GM23338 (cell line): ENCODE results near the gene DCHS1. TPM values are rescaled to one million over a fixed set of nuclear protein-coding genes. Genes with fewer than 3 reads are reported as not detected.
A peak's percentile ranks its signal among the peaks of the same experiment; 100 is the strongest.

Experiments
- ATAC-seq: fragments of 200-7000 bp; cut with Tn5 transposase; 3 replicates; pipeline ENCODE4 v1.9.1; 2020
- DNase-seq: peaks from one replicate; pipeline ENCODE4 v3.0.0-alpha.2; 2015; ENCODE audit warnings: low spot score
- H2AFZ ChIP-seq: fragments of 200-600 bp; sonication (generic); 2 replicates; pipeline ENCODE4 v1.8.0; 2016; ENCODE audit warnings: antibody characterized with exemption, mild to moderate bottlenecking, moderate library complexity
- H3F3A ChIP-seq: fragments of 200-600 bp; sonication (generic); replicated peaks from 2 replicates; pipeline ENCODE4 v1.8.0; 2017; ENCODE audit warnings: antibody characterized with exemption, mixed run types, low read depth
- H3K27ac ChIP-seq: fragments of 200-600 bp; sonication (generic); 2 replicates; pipeline ENCODE4 v1.6.1; 2016; ENCODE audit warnings: low read depth
- H3K27me3 ChIP-seq: fragments of 200-600 bp; sonication (generic); 2 replicates; pipeline ENCODE4 v1.8.0; 2016; ENCODE audit warnings: mild to moderate bottlenecking, mixed run types, moderate library complexity; ENCODE audit not compliant: insufficient read depth
- H3K36me3 ChIP-seq: fragments of 200-600 bp; sonication (generic); 2 replicates; pipeline ENCODE4 v1.8.0; 2016; ENCODE audit warnings: mild to moderate bottlenecking; ENCODE audit not compliant: insufficient read depth
- H3K4me1 ChIP-seq: fragments of 200-600 bp; sonication (generic); 2 replicates; pipeline ENCODE4 v1.8.0; 2016; ENCODE audit warnings: mild to moderate bottlenecking, moderate library complexity; ENCODE audit not compliant: insufficient read depth
- H3K4me2 ChIP-seq: fragments of 200-600 bp; sonication (generic); 2 replicates; pipeline ENCODE4 v1.7.1; 2017; ENCODE audit warnings: mixed run types
- H3K4me3 ChIP-seq: fragments of 200-600 bp; sonication (generic); 2 replicates; pipeline ENCODE4 v1.6.1; 2016; ENCODE audit warnings: mixed run types
- H3K79me2 ChIP-seq: fragments of 200-600 bp; sonication (generic); replicated peaks from 2 replicates; pipeline ENCODE4 v1.8.0; 2017; ENCODE audit warnings: mild to moderate bottlenecking; ENCODE audit not compliant: insufficient read depth
- H3K9me2 ChIP-seq: fragments of 200-600 bp; sonication (generic); 2 replicates; pipeline ENCODE4 v1.8.0; 2017; ENCODE audit not compliant: insufficient read depth
- H4K20me1 ChIP-seq: fragments of 200-600 bp; sonication (generic); replicated peaks from 2 replicates; pipeline ENCODE4 v1.8.0; 2017; ENCODE audit warnings: mild to moderate bottlenecking; ENCODE audit not compliant: insufficient read depth
- H3K27ac Mint-ChIP-seq: 2 replicates; pipeline ENCODE4 v1.8.0; 2020; ENCODE audit warnings: inconsistent platforms, mild to moderate bottlenecking, moderate library complexity, mixed read lengths
- H3K27me3 Mint-ChIP-seq: 3 replicates; pipeline ENCODE4 v1.8.0; 2022; ENCODE audit warnings: low read depth, mild to moderate bottlenecking, moderate library complexity, mixed read lengths, inconsistent platforms; ENCODE audit not compliant: insufficient read depth, poor library complexity
- H3K36me3 Mint-ChIP-seq: 3 replicates; pipeline ENCODE4 v1.8.0; 2021; ENCODE audit warnings: low read depth, mild to moderate bottlenecking, inconsistent platforms, moderate library complexity, mixed read lengths
- H3K4me1 Mint-ChIP-seq: 3 replicates; pipeline ENCODE4 v1.8.0; 2020; ENCODE audit warnings: mild to moderate bottlenecking, inconsistent platforms, mixed read lengths
- H3K4me3 Mint-ChIP-seq: 3 replicates; pipeline ENCODE4 v1.8.0; 2021; ENCODE audit warnings: moderate library complexity, mild to moderate bottlenecking, inconsistent platforms, mixed read lengths
- H3K9me3 Mint-ChIP-seq: 3 replicates; pipeline ENCODE4 v1.8.0; 2020; ENCODE audit warnings: moderate library complexity, mild to moderate bottlenecking, inconsistent platforms, mixed read lengths
- CREB1 ChIP-seq: fragments of 250-450 bp; sonication (Bioruptor Pico); IDR thresholded peaks from 2 replicates; pipeline ENCODE4 v1.5.0; 2020; ENCODE audit warnings: low read depth, mild to moderate bottlenecking, moderate library complexity
- CTCF ChIP-seq, 2 experiments: fragments of 200-600 bp in 1 of 2; sonication (generic) in 1 of 2; conservative IDR thresholded peaks; 2 replicates each; pipeline versions ENCODE4 v1.5.1 to v1.6.1; 2016 to 2017; ENCODE audit warnings: antibody characterized with exemption in 2 of 2, low read depth in 2 of 2, mild to moderate bottlenecking in 2 of 2, moderate library complexity in 1 of 2
- ETS1 ChIP-seq: IDR thresholded peaks from 2 replicates; pipeline ENCODE4 v1.6.1; 2016; ENCODE audit warnings: antibody characterized with exemption
- EZH2 ChIP-seq: fragments of 200-600 bp; sonication (generic); IDR thresholded peaks from one replicate; pipeline ENCODE4 v1.8.0; 2017; ENCODE audit warnings: antibody characterized with exemption, mild to moderate bottlenecking, low read depth; ENCODE audit not compliant: unreplicated experiment
- EZH2phosphoT487 ChIP-seq: fragments of 200-600 bp; sonication (generic); IDR thresholded peaks from one replicate; pipeline ENCODE4 v1.8.1; 2018; ENCODE audit warnings: antibody characterized with exemption; ENCODE audit not compliant: unreplicated experiment
- NANOG ChIP-seq: IDR thresholded peaks from 2 replicates; pipeline ENCODE4 v1.6.1; 2016; ENCODE audit warnings: antibody characterized with exemption, borderline replicate concordance
- REST ChIP-seq: IDR thresholded peaks from one replicate; pipeline ENCODE4 v1.6.1; 2018; ENCODE audit warnings: antibody characterized with exemption; ENCODE audit not compliant: unreplicated experiment
- STAT1 ChIP-seq: IDR thresholded peaks from one replicate; pipeline ENCODE4 v1.6.1; 2016; ENCODE audit warnings: antibody characterized with exemption; ENCODE audit not compliant: unreplicated experiment
- ZNF331 ChIP-seq: fragments of 250-450 bp; sonication (Bioruptor Pico); IDR thresholded peaks from 2 replicates; pipeline ENCODE4 v1.5.0; 2020; ENCODE audit warnings: low read depth, mild to moderate bottlenecking, moderate library complexity
- ZNF462 ChIP-seq: fragments of 250-450 bp; sonication (Bioruptor Pico); IDR thresholded peaks from 2 replicates; pipeline ENCODE4 v1.5.0; 2020; ENCODE audit warnings: mild to moderate bottlenecking, moderate library complexity
- polyA plus RNA-seq: library from polyadenylated mRNA; unstranded; fragments of >200 nt; fragmentation: Nextera tagmentation; extraction: Ambion mirVana; gene quantifications from 2 replicates; pipeline ENCODE4 v1.2.1, GENCODE V29; 2016
- total RNA-seq: library from RNA; depleted of rRNA; stranded (reverse); fragments of >200 nt; shearing (Covaris generic); gene quantifications from 2 replicates; pipeline ENCODE4 v1.2.3, GENCODE V29; 2014

DCHS1 gene
- total and polyA plus RNA-seq, 2 experiments from 2014 or later = 2.3 to 20.7 TPM

GRCh38 chr11:6608726-6609501 lies 46.7 kb downstream of the DCHS1 start:
- Mint-ChIP-seq H3K36me3 (peaks cover 51% of the 10 kb centered on the region), H3K27ac (no peak overlapping the region), H3K27me3 (peaks cover 15% of the 10 kb centered on the region), H3K4me3 (no peak overlapping the region), H3K4me1 (peaks cover 22% of the 10 kb centered on the region), H3K9me3 (no peaks in the 10 kb centered on the region)
- H3K27ac ChIP-seq = peak overlapping the region; percentile 59; the same call in 1 of the 2 replicates
- H3K4me2 ChIP-seq = no peak overlapping the region
- H3K36me3 ChIP-seq = peaks cover 35% of the 10 kb centered on the region
- no peak for DNase-seq
- peaks cover 16% of the 10 kb centered on the region for H3F3A ChIP-seq
- no peak overlapping the region for H3K4me3 ChIP-seq
- no peak for TF ChIP-seq CTCF (conservative IDR thresholded peaks at IDR 0.05; ENCODE audit: low read depth in 2 of 2)
- no peak for TF ChIP-seq STAT1
- TF ChIP-seq REST = no peak
- TF ChIP-seq EZH2 = no peak
- no peak for TF ChIP-seq CREB1 (CRISPR knock-in tag)
- TF ChIP-seq NANOG = no peak
- TF ChIP-seq EZH2phosphoT487 = no peak
- TF ChIP-seq ZNF462 (CRISPR knock-in tag) = no peak
- no peak for TF ChIP-seq ZNF331 (CRISPR knock-in tag)
- TF ChIP-seq ETS1 = no peak
- peaks cover 48% of the 10 kb centered on the region for H3K79me2 ChIP-seq
- H2AFZ ChIP-seq = no peak overlapping the region
- H3K9me2 ChIP-seq = no peaks in the 10 kb centered on the region
- no peaks in the 10 kb centered on the region for H3K27me3 ChIP-seq
- ATAC-seq = no peak
- H4K20me1 ChIP-seq = no peaks in the 10 kb centered on the region; the same call in 1 of the 2 replicates
- H3K4me1 ChIP-seq = peaks cover 35% of the 10 kb centered on the region
